K562 (cell line): ENCODE data around the gene ING4. TPM values are rescaled to one million over a fixed set of nuclear protein-coding genes. Genes with fewer than 3 reads are reported as not detected.

Source experiments
- CBX3 ChIP-seq, 2 experiments: IDR thresholded peaks; 1 replicate in 1 of 2; 2 replicates in 1 of 2; pipeline ENCODE4 v1.6.1; 2012; ENCODE audit warnings: inconsistent platforms in 2 of 2, low read length in 2 of 2, borderline replicate concordance in 1 of 2, control low read depth in 1 of 2
- DNMT1 ChIP-seq: fragments of 450-650 bp; IDR thresholded peaks from 2 replicates; pipeline ENCODE4 v1.6.1; 2016; ENCODE audit warnings: antibody characterized with exemption, mild to moderate bottlenecking
- HLTF ChIP-seq: fragments of 450-650 bp; IDR thresholded peaks from 2 replicates; pipeline ENCODE4 v1.6.1; 2016
- SIX5 ChIP-seq, 2 experiments: IDR thresholded peaks; 2 replicates each; pipeline ENCODE4 v1.6.1; 2011; ENCODE audit warnings: low read length in 2 of 2, borderline replicate concordance in 1 of 2, low read depth in 1 of 2, mild to moderate bottlenecking in 1 of 2, moderate library complexity in 1 of 2; ENCODE audit not compliant: insufficient read depth in 1 of 2
- polyA plus RNA-seq, 8 experiments: library from polyadenylated mRNA; depleted of rRNA in 4 of 8; stranded (reverse) in 5 of 8; unstranded in 3 of 8; fragments of >200 nt; fragmentation: Nextera tagmentation in 2 of 8; fragmentation: Illumina TruSeq in 1 of 8; extraction: Ambion mirVana in 2 of 8; extraction: Trizol in 1 of 8; gene quantifications; 2 replicates each; pipeline versions ENCODE4 v1.2.1 to v1.2.3, GENCODE V29; 2011 to 2014; ENCODE audit warnings: inconsistent platforms in 1 of 8, missing spikeins in 1 of 8
- total RNA-seq, 7 experiments: library from RNA; depleted of rRNA in 6 of 7; stranded (reverse); fragments of >200 nt in 6 of 7; fragmentation: Illumina TruSeq in 2 of 7; extraction: Trizol in 2 of 7; gene quantifications; 2 replicates each; pipeline versions ENCODE4 v1.2.1 to v1.2.3, GENCODE V29; 2011 to 2021; ENCODE audit warnings: low replicate concordance in 1 of 7
- TF ChIP-seq, protein P1 (sequence below): fragments of 250-450 bp; sonication (Bioruptor Pico); IDR thresholded peaks from 2 replicates; pipeline ENCODE4 v1.4.0; 2020; ENCODE audit warnings: mild to moderate bottlenecking, moderate library complexity
- TF ChIP-seq, protein P2 (sequence below), 2 experiments: IDR thresholded peaks; 2 replicates each; pipeline ENCODE4 v1.6.1; 2011; ENCODE audit warnings: borderline replicate concordance in 1 of 2, control low read depth in 1 of 2, low read depth in 1 of 2, low read length in 1 of 2, mild to moderate bottlenecking in 1 of 2, mixed read lengths in 1 of 2, moderate library complexity in 1 of 2; ENCODE audit not compliant: insufficient read depth in 1 of 2, insufficient read length in 1 of 2, poor library complexity in 1 of 2, severe bottlenecking in 1 of 2; ENCODE audit errors: extremely low read depth in 1 of 2
- TF ChIP-seq, protein P3 (sequence below): fragments of 450-650 bp; IDR thresholded peaks from 2 replicates; pipeline ENCODE4 v1.6.1; 2016
- TF ChIP-seq, protein P4 (sequence below): sonication (generic); formaldehyde crosslinking; IDR thresholded peaks from 2 replicates; pipeline ENCODE4 v1.4.0; 2020; ENCODE audit warnings: mild to moderate bottlenecking, missing genetic modification reagents
- TF ChIP-seq, protein P5 (sequence below): fragments of 450-650 bp; IDR thresholded peaks from 2 replicates; pipeline ENCODE4 v1.7.1; 2018; ENCODE audit warnings: mild to moderate bottlenecking, low read depth; ENCODE audit not compliant: partially characterized antibody
- TF ChIP-seq, protein P6 (sequence below): fragments of 450-650 bp; formaldehyde crosslinking; IDR thresholded peaks from 2 replicates; pipeline ENCODE4 v1.4.0; 2020; ENCODE audit warnings: mild to moderate bottlenecking, moderate library complexity

Gene ING4
- total and polyA plus RNA-seq, 9 of the 15 experiments (the other 6 are each of a cell fraction or from before 2014, with no cell fraction given): 6.6 to 30.2 (median 15.7) TPM

DNA sequence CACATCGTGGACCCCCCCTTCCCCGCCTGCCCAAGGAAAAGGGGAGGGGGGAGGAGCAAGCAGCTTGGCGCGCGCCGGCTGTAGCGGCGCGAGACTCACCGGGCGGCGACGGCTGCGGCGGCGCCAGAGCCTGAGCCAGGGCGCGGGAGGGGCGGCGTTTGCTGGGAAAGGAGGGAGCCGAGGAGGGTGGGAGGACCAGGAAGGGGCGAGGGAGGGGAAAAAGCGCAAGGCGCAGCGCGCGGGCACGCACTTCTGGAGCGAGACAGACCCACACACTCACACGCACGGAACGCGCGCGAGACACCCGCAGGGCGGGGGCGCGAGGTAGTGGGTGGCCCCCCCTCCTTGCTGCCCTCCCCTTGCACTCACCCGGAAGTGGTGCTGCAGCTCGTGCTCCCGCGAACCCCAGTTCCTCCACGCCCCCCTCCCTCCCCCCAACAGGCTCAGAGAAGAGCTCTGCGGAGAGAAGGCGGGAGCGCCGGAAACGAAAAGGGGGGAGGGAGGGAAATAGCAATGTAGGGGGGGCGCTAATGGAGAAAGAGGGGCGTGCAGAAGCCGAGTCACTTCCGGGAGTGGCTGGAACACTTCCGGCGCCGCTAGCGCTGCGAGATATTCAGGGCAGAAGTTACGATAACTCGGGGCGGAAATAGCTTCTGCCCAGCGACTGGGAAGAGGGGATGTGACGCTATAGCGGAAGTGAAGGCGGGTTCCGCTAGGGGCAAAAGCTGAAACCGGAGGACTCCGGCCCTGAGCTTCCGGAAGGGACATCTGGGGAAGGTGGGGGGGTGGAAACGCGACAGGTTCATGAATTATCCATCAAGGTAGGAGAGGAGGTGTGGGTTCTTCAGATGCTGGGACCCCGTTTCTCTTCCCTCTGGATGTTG lies 26.3 kb upstream of the ING4 start, which contains the start of gene ZNF384 (continued):
- TF ChIP-seq, protein P1, sequence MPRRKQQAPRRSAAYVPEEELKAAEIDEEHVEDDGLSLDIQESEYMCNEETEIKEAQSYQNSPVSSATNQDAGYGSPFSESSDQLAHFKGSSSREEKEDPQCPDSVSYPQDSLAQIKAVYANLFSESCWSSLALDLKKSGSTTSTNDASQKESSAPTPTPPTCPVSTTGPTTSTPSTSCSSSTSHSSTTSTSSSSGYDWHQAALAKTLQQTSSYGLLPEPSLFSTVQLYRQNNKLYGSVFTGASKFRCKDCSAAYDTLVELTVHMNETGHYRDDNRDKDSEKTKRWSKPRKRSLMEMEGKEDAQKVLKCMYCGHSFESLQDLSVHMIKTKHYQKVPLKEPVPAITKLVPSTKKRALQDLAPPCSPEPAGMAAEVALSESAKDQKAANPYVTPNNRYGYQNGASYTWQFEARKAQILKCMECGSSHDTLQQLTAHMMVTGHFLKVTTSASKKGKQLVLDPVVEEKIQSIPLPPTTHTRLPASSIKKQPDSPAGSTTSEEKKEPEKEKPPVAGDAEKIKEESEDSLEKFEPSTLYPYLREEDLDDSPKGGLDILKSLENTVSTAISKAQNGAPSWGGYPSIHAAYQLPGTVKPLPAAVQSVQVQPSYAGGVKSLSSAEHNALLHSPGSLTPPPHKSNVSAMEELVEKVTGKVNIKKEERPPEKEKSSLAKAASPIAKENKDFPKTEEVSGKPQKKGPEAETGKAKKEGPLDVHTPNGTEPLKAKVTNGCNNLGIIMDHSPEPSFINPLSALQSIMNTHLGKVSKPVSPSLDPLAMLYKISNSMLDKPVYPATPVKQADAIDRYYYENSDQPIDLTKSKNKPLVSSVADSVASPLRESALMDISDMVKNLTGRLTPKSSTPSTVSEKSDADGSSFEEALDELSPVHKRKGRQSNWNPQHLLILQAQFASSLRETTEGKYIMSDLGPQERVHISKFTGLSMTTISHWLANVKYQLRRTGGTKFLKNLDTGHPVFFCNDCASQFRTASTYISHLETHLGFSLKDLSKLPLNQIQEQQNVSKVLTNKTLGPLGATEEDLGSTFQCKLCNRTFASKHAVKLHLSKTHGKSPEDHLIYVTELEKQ (CRISPR knock-in tag): no peak
- TF ChIP-seq, protein P2, sequence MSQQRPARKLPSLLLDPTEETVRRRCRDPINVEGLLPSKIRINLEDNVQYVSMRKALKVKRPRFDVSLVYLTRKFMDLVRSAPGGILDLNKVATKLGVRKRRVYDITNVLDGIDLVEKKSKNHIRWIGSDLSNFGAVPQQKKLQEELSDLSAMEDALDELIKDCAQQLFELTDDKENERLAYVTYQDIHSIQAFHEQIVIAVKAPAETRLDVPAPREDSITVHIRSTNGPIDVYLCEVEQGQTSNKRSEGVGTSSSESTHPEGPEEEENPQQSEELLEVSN (IDR thresholded peaks at IDR 0.05; ENCODE audit: borderline replicate concordance in 1 of 2, extremely low read depth in 1 of 2, insufficient read depth in 1 of 2, insufficient read length in 1 of 2, low read depth in 1 of 2, low read length in 1 of 2, poor library complexity in 1 of 2, severe bottlenecking in 1 of 2): peak; percentile 29 to 34
- TF ChIP-seq, protein P3, sequence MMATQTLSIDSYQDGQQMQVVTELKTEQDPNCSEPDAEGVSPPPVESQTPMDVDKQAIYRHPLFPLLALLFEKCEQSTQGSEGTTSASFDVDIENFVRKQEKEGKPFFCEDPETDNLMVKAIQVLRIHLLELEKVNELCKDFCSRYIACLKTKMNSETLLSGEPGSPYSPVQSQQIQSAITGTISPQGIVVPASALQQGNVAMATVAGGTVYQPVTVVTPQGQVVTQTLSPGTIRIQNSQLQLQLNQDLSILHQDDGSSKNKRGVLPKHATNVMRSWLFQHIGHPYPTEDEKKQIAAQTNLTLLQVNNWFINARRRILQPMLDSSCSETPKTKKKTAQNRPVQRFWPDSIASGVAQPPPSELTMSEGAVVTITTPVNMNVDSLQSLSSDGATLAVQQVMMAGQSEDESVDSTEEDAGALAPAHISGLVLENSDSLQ: peak; percentile 80
- TF ChIP-seq SIX5 (IDR thresholded peaks at IDR 0.05; ENCODE audit: borderline replicate concordance in 1 of 2, insufficient read depth in 1 of 2, low read depth in 1 of 2, low read length in 2 of 2): peak; percentile 72 to 74
- TF ChIP-seq, protein P4, sequence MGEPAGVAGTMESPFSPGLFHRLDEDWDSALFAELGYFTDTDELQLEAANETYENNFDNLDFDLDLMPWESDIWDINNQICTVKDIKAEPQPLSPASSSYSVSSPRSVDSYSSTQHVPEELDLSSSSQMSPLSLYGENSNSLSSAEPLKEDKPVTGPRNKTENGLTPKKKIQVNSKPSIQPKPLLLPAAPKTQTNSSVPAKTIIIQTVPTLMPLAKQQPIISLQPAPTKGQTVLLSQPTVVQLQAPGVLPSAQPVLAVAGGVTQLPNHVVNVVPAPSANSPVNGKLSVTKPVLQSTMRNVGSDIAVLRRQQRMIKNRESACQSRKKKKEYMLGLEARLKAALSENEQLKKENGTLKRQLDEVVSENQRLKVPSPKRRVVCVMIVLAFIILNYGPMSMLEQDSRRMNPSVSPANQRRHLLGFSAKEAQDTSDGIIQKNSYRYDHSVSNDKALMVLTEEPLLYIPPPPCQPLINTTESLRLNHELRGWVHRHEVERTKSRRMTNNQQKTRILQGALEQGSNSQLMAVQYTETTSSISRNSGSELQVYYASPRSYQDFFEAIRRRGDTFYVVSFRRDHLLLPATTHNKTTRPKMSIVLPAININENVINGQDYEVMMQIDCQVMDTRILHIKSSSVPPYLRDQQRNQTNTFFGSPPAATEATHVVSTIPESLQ (CRISPR knock-in tag): peak; percentile 64; the same call in 1 of the 2 replicates
- TF ChIP-seq DNMT1: 0 out of 2 replicates have a peak, but pooled peaks have one; percentile 8
- TF ChIP-seq, protein P5, sequence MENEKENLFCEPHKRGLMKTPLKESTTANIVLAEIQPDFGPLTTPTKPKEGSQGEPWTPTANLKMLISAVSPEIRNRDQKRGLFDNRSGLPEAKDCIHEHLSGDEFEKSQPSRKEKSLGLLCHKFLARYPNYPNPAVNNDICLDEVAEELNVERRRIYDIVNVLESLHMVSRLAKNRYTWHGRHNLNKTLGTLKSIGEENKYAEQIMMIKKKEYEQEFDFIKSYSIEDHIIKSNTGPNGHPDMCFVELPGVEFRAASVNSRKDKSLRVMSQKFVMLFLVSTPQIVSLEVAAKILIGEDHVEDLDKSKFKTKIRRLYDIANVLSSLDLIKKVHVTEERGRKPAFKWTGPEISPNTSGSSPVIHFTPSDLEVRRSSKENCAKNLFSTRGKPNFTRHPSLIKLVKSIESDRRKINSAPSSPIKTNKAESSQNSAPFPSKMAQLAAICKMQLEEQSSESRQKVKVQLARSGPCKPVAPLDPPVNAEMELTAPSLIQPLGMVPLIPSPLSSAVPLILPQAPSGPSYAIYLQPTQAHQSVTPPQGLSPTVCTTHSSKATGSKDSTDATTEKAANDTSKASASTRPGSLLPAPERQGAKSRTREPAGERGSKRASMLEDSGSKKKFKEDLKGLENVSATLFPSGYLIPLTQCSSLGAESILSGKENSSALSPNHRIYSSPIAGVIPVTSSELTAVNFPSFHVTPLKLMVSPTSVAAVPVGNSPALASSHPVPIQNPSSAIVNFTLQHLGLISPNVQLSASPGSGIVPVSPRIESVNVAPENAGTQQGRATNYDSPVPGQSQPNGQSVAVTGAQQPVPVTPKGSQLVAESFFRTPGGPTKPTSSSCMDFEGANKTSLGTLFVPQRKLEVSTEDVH: peak; percentile 99
- TF ChIP-seq HLTF: no peak
- no peak for TF ChIP-seq CBX3 (IDR thresholded peaks at IDR 0.05; ENCODE audit: borderline replicate concordance in 1 of 2, low read length in 2 of 2)
- TF ChIP-seq, protein P6, sequence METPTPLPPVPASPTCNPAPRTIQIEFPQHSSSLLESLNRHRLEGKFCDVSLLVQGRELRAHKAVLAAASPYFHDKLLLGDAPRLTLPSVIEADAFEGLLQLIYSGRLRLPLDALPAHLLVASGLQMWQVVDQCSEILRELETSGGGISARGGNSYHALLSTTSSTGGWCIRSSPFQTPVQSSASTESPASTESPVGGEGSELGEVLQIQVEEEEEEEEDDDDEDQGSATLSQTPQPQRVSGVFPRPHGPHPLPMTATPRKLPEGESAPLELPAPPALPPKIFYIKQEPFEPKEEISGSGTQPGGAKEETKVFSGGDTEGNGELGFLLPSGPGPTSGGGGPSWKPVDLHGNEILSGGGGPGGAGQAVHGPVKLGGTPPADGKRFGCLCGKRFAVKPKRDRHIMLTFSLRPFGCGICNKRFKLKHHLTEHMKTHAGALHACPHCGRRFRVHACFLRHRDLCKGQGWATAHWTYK: no peak
